Keratinocyte (primary cell): ENCODE results near the gene ZER1. TPM values are rescaled to one million over a fixed set of nuclear protein-coding genes. Genes with fewer than 3 reads are reported as not detected.
A peak's percentile ranks its signal among the peaks of the same experiment; 100 is the strongest.

ENCODE experiments used
- DNase-seq: peaks from one replicate; pipeline ENCODE4 v3.0.0-alpha.2; 2011; ENCODE audit warnings: low read depth, missing footprints, low spot score
- FAIRE-seq: peaks from 2 replicates; lab custom pipeline; 2011; peaks lifted over from hg19 to GRCh38; lab: Jason Lieb, UNC
- H2AFZ ChIP-seq: 2 replicates; pipeline ENCODE4 v1.6.0; 2012; ENCODE audit warnings: low read length, control low read depth, inconsistent platforms; ENCODE audit not compliant: control insufficient read depth
- H3K27ac ChIP-seq: 2 replicates; pipeline ENCODE4 v1.5.1; 2011; ENCODE audit warnings: low read length; ENCODE audit not compliant: control insufficient read depth, insufficient read depth
- H3K27me3 ChIP-seq: 3 replicates; pipeline ENCODE4 v1.6.0; 2011; ENCODE audit warnings: low read length; ENCODE audit not compliant: control insufficient read depth, insufficient read depth; ENCODE audit errors: extremely low read depth
- H3K36me3 ChIP-seq, 2 experiments: 2 replicates in 1 of 2; 3 replicates in 1 of 2; pipeline ENCODE4 v1.5.1; 2011; ENCODE audit warnings: low read length in 2 of 2, mild to moderate bottlenecking in 1 of 2; ENCODE audit not compliant: control insufficient read depth in 2 of 2, insufficient read depth in 2 of 2; ENCODE audit errors: extremely low read depth in 1 of 2
- H3K4me1 ChIP-seq: 3 replicates; pipeline ENCODE4 v1.5.1; 2011; ENCODE audit warnings: low read length; ENCODE audit not compliant: control insufficient read depth, insufficient read depth; ENCODE audit errors: extremely low read depth
- H3K4me2 ChIP-seq: 3 replicates; pipeline ENCODE4 v1.6.0; 2011; ENCODE audit warnings: low read depth, low read length; ENCODE audit not compliant: control insufficient read depth, insufficient read depth; ENCODE audit errors: extremely low read depth
- H3K4me3 ChIP-seq, 3 experiments: fragments of 200-600 bp in 1 of 3; sonication (generic) in 1 of 3; 2 replicates in 2 of 3; 3 replicates in 1 of 3; pipeline ENCODE4 v1.5.1; 2011 to 2016; ENCODE audit warnings: low read length in 3 of 3, mild to moderate bottlenecking in 3 of 3, control low read depth in 2 of 3, inconsistent platforms in 1 of 3, low read depth in 1 of 3, mixed read lengths in 1 of 3, mixed run types in 1 of 3, moderate library complexity in 1 of 3; ENCODE audit not compliant: control insufficient read depth in 2 of 3, insufficient read depth in 2 of 3; ENCODE audit errors: extremely low read depth in 1 of 3
- H3K79me2 ChIP-seq: 2 replicates; pipeline ENCODE4 v1.6.0; 2012; ENCODE audit warnings: low read length; ENCODE audit not compliant: control insufficient read depth, insufficient read depth
- H3K9ac ChIP-seq: 3 replicates; pipeline ENCODE4 v1.6.0; 2011; ENCODE audit warnings: low read length; ENCODE audit not compliant: control insufficient read depth, insufficient read depth; ENCODE audit errors: extremely low read depth
- H3K9me1 ChIP-seq: 3 replicates; pipeline ENCODE4 v1.6.0; 2011; ENCODE audit warnings: low read length; ENCODE audit not compliant: control insufficient read depth, insufficient read depth; ENCODE audit errors: extremely low read depth
- H3K9me3 ChIP-seq: 2 replicates; pipeline ENCODE4 v1.5.1; 2012; ENCODE audit warnings: low read depth, low read length; ENCODE audit not compliant: control insufficient read depth
- H4K20me1 ChIP-seq: 3 replicates; pipeline ENCODE4 v1.6.0; 2011; ENCODE audit warnings: low read length; ENCODE audit not compliant: control insufficient read depth, insufficient read depth; ENCODE audit errors: extremely low read depth
- EZH2 ChIP-seq: IDR thresholded peaks from one replicate; pipeline ENCODE4 v1.6.1; 2012; ENCODE audit warnings: inconsistent platforms, mild to moderate bottlenecking, low read length, moderate library complexity
- dilution Hi-C: fragments of 300-500 bp; cut with MboI; formaldehyde crosslinking; loops from one replicate; pipeline ENCODE4 v1.7.0; 2020; ENCODE audit warnings: low sequenced_read_pairs; ENCODE audit not compliant: extremely low pct_ligation_motif_present
- polyA plus RNA-seq, 5 experiments: library from polyadenylated mRNA; depleted of rRNA in 3 of 5; stranded (reverse) in 3 of 5; stranded (forward) in 1 of 5; unstranded in 1 of 5; fragments of >200 nt; gene quantifications; 1 replicate in 1 of 5; 2 replicates in 3 of 5; 3 replicates in 1 of 5; pipeline versions ENCODE4 v1.2.1 to v1.2.3, GENCODE V29; 2011 to 2012; ENCODE audit warnings: missing spikeins in 2 of 5, low read depth in 1 of 5, low replicate concordance in 1 of 5
- TF ChIP-seq, protein P1 (sequence below), 3 experiments: IDR thresholded peaks in 1 of 3; conservative IDR thresholded peaks in 1 of 3; optimal IDR thresholded peaks in 1 of 3; 2 replicates in 2 of 3; 3 replicates in 1 of 3; pipeline versions ENCODE3 to v1.5.1; 2011; ENCODE audit warnings: low read length in 3 of 3, mild to moderate bottlenecking in 3 of 3, moderate library complexity in 2 of 3, control low read depth in 1 of 3, inconsistent platforms in 1 of 3; ENCODE audit not compliant: insufficient read depth in 2 of 3; ENCODE audit errors: extremely low read depth in 1 of 3

Gene ZER1
- polyA plus RNA-seq, 1 donor (not counting 4 experiments of a cell fraction or from before 2014, with no cell fraction given): 14.9 TPM

DNA sequence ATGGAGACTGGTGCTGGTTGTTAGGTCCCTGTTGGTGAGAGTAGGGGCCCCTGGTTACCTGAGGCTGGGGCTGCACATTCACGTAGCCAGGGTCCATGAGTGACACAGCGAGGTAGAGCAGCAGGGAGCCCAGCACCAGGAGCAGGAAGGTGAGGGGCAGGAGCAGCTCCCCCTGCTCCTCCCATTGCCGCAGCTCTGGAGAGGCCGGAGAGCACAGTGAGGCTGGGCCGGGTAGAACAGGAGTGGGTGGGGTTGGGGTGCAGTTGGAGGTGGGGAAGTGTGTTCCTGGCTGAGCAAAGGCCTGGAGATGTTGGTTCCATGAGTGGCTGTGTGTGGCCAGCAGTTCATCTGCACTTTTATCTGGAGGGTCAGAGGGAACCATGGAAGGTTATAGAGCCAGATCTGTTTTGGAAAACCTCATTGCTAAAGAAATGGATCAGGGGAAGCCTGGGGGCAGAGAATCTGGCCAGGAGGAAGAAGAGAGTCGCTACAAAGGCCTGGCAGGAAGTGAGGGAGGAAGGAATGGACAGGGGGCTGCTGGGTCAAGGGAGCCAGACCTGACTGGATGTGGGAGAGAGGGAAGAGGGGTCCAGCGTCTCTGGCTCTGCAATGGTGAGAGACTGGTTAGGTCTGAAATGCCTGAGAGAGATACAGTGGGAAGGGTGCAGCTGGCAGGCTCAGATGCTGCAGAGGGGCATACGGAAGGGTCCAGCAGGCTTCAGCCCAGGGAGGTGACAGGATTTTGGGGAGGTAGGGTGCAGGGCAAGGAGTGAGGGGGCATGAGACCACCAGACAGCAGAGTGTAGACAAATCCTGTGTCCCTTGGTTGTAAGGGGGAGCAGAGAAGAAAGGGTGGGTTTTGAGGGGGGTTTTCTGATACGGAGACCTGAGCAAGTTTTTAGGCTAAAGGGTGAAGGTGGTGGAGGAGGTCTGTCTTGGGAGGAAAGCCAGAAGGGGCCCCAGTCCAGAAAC is 49.1 kb downstream of the ZER1 start:
- Histone ChIP-seq H3K9me1 (no peaks in the 10 kb centered on the region), H3K36me3 (peaks cover 6% of the 10 kb centered on the region in 2 experiments), H4K20me1 (no peaks in the 10 kb centered on the region), H3K4me3 (peak overlapping the region; percentile 60 to 93 (median 90)), H3K9me3 (no peaks in the 10 kb centered on the region), H3K4me2 (peak overlapping the region; percentile 91), H3K9ac (peak overlapping the region; percentile 82), H3K79me2 (peaks cover 11% of the 10 kb centered on the region), H3K4me1 (peaks cover 13% of the 10 kb centered on the region), H3K27me3 (no peaks in the 10 kb centered on the region), H3K27ac (no peak overlapping the region), H2AFZ (no peak overlapping the region)
- TF ChIP-seq, protein P1, sequence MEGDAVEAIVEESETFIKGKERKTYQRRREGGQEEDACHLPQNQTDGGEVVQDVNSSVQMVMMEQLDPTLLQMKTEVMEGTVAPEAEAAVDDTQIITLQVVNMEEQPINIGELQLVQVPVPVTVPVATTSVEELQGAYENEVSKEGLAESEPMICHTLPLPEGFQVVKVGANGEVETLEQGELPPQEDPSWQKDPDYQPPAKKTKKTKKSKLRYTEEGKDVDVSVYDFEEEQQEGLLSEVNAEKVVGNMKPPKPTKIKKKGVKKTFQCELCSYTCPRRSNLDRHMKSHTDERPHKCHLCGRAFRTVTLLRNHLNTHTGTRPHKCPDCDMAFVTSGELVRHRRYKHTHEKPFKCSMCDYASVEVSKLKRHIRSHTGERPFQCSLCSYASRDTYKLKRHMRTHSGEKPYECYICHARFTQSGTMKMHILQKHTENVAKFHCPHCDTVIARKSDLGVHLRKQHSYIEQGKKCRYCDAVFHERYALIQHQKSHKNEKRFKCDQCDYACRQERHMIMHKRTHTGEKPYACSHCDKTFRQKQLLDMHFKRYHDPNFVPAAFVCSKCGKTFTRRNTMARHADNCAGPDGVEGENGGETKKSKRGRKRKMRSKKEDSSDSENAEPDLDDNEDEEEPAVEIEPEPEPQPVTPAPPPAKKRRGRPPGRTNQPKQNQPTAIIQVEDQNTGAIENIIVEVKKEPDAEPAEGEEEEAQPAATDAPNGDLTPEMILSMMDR (optimal IDR thresholded peaks at IDR 0.05 in 1 of 3, IDR thresholded peaks at IDR 0.05 in 1 of 3, conservative IDR thresholded peaks at IDR 0.05 in 1 of 3; ENCODE audit: extremely low read depth in 1 of 3, insufficient read depth in 2 of 3, low read length in 3 of 3): no peak
- TF ChIP-seq EZH2: no peak
- dilution Hi-C loops: no loop called here
- FAIRE-seq (no peak), DNase-seq (no peak)

GRCh38 chr9:128721487-128722010 is 50.2 kb downstream of the ZER1 start:
- no peak for FAIRE-seq
- peaks cover 11% of the 10 kb centered on the region for H3K79me2 ChIP-seq
- TF ChIP-seq EZH2: no peak
- TF ChIP-seq, protein P1 (optimal IDR thresholded peaks at IDR 0.05 in 1 of 3, IDR thresholded peaks at IDR 0.05 in 1 of 3, conservative IDR thresholded peaks at IDR 0.05 in 1 of 3; ENCODE audit: extremely low read depth in 1 of 3, insufficient read depth in 2 of 3, low read length in 3 of 3): no peak
- H3K9me3 ChIP-seq: no peaks in the 10 kb centered on the region
- no peaks in the 10 kb centered on the region for H3K27me3 ChIP-seq
- no peak overlapping the region for H3K9ac ChIP-seq
- no peak overlapping the region for H3K27ac ChIP-seq
- no peaks in the 10 kb centered on the region for H4K20me1 ChIP-seq
- dilution Hi-C loops: no loop called here
- no peak overlapping the region for H2AFZ ChIP-seq
- DNase-seq: no peak
- H3K4me1 ChIP-seq: peaks cover 13% of the 10 kb centered on the region
- H3K9me1 ChIP-seq: no peaks in the 10 kb centered on the region
- no peak overlapping the region for H3K4me2 ChIP-seq
- peaks cover 6% of the 10 kb centered on the region in 2 experiments for H3K36me3 ChIP-seq
- no peak overlapping the region for H3K4me3 ChIP-seq
